SK-N-SH (cell line): ENCODE measurements around the gene FZR1.

Experiments
- CTCF ChIP-seq: fragments of 200-600 bp; sonication (generic); IDR thresholded peaks from 2 replicates; pipeline ENCODE4 v1.6.1; 2017; ENCODE audit warnings: antibody characterized with exemption, mild to moderate bottlenecking, moderate library complexity
- EP300 ChIP-seq, 2 experiments: IDR thresholded peaks; 2 replicates each; pipeline versions ENCODE4 v1.4.0 to v1.6.1; 2012; ENCODE audit warnings: borderline replicate concordance in 1 of 2, low read depth in 1 of 2, low read length in 1 of 2
- EZH2phosphoT487 ChIP-seq: fragments of 200-600 bp; sonication (generic); IDR thresholded peaks from 2 replicates; pipeline ENCODE4 v1.6.1; 2017; ENCODE audit warnings: low read depth, mixed run types, mild to moderate bottlenecking, antibody characterized with exemption, moderate library complexity, borderline replicate concordance
- GABPA ChIP-seq: IDR thresholded peaks from 2 replicates; pipeline ENCODE4 v1.4.0; 2012; ENCODE audit warnings: low read depth, mild to moderate bottlenecking
- GATA2 ChIP-seq: sonication (generic); formaldehyde crosslinking; IDR thresholded peaks from 2 replicates; pipeline ENCODE4 v1.5.0; 2020; ENCODE audit warnings: mild to moderate bottlenecking, missing genetic modification reagents
- MAX ChIP-seq: IDR thresholded peaks from 2 replicates; pipeline ENCODE4 v1.4.0; 2012; ENCODE audit warnings: low read depth
- POLR2AphosphoS5 ChIP-seq: IDR thresholded peaks from 2 replicates; pipeline ENCODE4 v1.6.1; 2012; ENCODE audit warnings: low read depth, low read length
- RAD21 ChIP-seq: IDR thresholded peaks from 2 replicates; pipeline ENCODE4 v1.6.1; 2012; ENCODE audit warnings: mild to moderate bottlenecking, low read length
- RFX5 ChIP-seq: IDR thresholded peaks from 2 replicates; pipeline ENCODE4 v1.6.1; 2012; ENCODE audit warnings: mild to moderate bottlenecking, improper control_type of control experiment, low read length
- RXRA ChIP-seq: IDR thresholded peaks from 2 replicates; pipeline ENCODE4 v1.4.0; 2012; ENCODE audit warnings: low read depth, mild to moderate bottlenecking, borderline replicate concordance
- TAF1 ChIP-seq: IDR thresholded peaks from 2 replicates; pipeline ENCODE4 v1.6.1; 2012; ENCODE audit warnings: low read depth, mild to moderate bottlenecking, low read length, moderate library complexity, borderline replicate concordance
- USF1 ChIP-seq: IDR thresholded peaks from 2 replicates; pipeline ENCODE4 v1.4.0; 2012; ENCODE audit warnings: low read depth, borderline replicate concordance

- no peak for TF ChIP-seq CTCF
- TF ChIP-seq POLR2AphosphoS5, result no peak
- TF ChIP-seq EP300 (IDR thresholded peaks at IDR 0.05; ENCODE audit: borderline replicate concordance in 1 of 2, low read depth in 1 of 2, low read length in 1 of 2), result no peak
- TF ChIP-seq RXRA, result no peak
- TF ChIP-seq TAF1, result no peak
- TF ChIP-seq GATA2 (CRISPR knock-in tag), result no peak
- no peak for TF ChIP-seq MAX
- no peak for TF ChIP-seq RFX5
- no peak for TF ChIP-seq USF1
- TF ChIP-seq GABPA, result no peak
- no peak for TF ChIP-seq RAD21
- TF ChIP-seq EZH2phosphoT487, result no peak
Observed at GRCh38 chr19:3535981-3536380, 29.9 kb downstream of the FZR1 start.
